Stimulated activated CD8-positive, alpha-beta memory T cell treated with anti-CD3 and anti-CD28 coated beads, Interleukin-12 subunit alpha, Interleukin-12 subunit beta, amount 100 ng/mL, for 24 hours (primary cell): ENCODE data around the gene C1orf50.

Experiments used
- DNase-seq: peaks from one replicate; pipeline ENCODE4 v3.0.0-alpha.2; 2020; ENCODE audit errors: extremely low read depth

The C1orf50 gene

DNA sequence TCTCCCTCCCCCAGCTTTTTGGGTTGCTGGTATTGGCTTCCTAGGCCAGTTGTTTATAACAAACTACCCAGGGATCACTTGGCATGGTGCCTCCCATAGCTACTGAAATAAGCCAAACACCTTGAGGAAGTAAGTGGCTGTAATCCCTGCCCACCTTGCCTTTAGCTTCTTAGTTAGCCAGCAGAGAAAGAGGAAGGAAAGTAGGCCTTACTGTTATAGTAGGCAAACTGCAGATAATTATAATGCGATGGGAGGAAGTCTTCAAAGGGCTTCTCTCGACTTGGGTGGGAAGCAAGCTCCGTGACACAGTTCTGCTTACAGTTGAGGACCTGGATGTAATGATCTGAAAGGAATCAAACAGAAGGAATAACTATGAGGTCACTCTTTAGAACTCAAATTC lies 8.4 kb upstream of the C1orf50 start:
- DNase-seq: no peak

DNA sequence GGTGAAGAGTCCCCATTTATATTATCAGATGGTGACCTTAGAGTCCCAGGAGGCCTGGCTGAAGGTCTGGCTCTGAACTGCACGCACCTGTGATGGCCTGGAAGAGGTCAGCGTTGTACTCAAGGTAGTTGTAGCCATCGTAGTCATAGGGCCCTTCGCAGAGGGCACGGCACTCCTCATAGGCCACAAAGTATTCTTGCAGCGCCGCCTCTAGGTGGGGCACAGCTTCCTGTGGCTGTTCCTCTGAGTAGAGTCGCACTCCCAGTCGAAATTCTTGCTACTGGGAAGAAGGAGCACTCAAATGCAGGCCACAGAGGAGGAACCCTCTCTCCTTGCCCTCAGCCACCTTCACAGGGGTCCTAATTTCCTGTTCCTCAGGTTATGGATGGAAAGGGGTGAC lies 7.9 kb upstream of the C1orf50 start:
- DNase-seq: no peak

DNA sequence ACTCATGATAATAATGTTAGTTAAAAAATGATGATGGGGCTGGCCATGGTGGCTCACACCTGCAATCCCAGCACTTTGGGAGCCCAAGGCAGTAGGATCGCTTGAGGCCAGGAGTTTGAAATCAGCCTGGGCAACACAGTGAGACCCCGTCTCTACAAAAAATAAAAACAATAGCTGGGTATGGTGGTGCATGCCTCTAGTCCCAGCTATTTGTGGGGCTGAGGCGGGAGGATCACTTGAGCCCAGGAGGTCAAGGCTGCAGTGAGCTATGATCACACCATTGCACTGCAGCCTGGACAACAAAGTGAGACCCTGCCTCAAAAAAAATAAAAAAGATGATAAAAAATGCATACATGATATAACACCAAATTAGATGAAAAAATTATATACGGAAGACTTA lies 5.5 kb upstream of the C1orf50 start:
- no peak for DNase-seq

DNA sequence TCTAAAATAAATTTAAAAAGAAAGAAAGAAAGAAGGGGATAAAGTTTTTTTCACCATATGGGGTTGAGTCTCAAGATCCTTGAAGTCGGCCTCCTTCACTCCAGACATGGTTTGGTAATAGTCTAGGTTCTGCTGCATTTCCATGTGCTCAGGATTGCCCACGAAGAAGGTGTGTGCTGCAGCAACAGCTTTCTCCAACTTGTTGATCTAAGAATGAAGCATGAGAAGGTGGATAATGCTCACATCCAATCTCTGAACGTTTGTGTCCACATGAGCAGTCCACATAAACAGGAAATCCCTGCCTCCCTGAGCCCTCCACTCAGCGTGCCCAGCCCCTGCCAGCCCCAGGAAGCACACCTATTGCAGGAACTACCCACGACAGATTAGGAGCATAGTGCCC lies 4.8 kb upstream of the C1orf50 start:
- no peak for DNase-seq

DNA sequence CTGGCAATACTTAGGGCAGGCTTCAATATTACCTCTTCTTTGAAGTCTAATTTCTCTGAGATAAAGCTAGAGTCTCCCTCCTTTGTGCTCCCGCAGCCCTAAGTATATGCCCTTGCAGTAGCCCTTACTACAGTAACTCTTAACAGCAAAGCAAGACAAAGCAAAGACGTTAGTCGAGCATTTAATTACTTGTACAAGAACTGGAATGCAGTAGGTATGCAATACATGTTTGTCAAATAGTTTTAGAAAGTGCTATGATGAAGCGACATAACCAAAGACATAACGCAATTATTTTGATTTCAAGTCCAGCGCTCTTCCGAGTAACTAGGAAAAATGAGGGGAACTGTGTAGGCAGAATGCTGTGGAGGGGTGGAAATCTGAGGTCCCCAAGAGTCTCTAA lies 1.8 kb upstream of the C1orf50 start:
- DNase-seq: no peak

DNA sequence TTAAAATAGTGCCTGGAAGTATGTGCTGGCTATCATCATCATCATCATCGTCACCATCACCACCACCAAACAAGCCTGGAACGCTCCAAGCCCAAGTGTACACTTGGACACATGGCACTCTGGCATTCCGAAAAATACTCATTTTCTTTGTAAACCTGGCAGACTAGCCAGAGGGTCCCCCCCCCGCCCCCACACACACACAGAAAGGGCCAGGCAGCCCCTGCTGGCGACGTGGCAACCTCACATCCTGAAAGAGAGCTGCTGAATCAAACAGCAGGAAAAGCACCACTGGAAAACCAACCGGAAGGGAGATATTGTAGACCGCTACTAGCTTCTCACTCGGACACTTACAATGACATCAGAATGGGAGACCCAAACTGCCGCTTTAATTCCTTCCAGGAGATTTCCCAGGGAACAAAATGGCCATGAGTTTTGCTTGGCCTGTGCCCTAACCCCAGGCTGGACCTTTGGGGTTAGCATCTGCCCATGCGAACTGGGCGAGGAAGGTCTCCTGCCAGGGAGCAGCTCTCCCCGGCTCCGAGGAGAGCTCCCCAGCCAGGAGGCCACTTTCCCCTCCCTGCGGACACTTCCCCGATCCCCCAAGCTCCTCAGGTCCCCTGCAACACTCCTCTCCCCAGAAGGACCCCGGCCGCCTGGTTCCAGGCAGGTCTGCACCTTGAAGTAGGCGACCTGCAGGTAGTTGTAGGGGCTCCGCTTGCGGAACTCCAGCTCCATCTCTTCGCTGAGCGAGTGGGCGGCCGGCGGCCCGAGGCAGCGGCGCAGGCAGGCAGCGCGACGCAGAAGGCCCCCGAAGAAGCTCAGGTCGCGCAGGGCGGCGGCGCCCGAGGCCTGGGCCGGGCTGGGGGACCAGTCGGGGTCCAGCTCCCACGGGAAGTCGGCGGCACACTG lies 963 bp upstream of the C1orf50 start:
- no peak for DNase-seq

DNA sequence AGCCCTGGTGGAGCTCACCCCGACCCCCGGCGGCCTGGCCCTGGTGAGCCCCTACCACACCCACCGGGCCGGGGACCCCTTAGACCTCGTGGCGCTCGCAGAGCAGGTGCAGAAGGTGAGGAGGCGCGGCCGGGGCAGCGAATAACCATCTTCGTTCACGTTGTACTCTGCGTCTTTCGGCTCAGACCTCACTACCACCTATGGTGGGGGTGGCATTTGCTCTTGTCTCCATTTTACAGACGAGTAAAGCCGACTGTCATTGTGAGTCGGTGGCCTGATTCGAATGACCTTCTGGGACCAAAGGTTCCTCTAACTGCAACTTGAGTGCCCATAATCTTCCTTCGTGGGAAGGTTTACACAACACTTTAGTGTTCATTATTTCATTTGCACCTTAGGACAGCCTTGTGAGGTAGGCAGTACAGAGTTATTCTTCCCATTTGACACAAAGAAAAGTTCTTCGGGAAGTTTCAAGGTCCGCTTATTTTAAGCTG lies 506 bp downstream of the C1orf50 start:
- DNase-seq: no peak

DNA sequence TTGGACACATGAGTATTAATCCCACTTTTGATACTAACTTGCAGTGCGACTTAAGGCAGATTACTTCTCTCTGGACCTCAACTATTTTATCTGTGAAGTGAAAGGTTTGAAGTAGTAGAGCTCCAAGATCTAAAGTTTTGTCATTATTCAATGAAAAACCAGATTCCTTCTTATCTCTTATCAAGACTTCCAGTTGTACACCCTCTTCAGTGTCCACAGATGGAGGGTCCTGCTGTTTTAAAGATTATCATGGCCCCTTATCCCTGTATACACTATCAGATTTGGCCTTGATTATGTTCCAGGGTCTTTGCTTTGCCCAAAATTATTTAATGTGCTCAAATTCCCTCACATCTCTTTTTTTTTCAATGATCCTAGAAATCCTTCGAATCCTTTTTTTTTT lies 1.1 kb downstream of the C1orf50 start:
- no peak for DNase-seq

DNA sequence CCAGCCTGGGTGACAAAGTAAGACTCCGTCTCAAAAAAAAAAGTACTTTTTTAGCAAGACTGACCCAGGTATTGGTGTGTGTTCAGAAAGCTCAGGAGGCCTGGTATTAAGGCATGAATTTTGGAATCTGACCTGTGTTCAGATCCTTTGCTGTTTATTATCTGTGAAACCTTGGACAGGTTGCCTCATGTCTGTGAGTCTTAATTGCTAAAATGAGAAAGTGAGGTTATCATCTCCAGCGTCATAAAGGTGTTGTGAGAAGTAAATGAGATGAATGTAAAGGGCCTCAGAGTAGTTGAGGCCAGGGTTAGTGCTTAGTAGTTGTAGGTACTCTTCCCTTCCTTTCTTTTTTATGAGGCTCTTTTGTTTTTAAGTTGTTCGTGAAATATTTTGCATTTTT lies 2.8 kb downstream of the C1orf50 start:
- no peak for DNase-seq

DNA sequence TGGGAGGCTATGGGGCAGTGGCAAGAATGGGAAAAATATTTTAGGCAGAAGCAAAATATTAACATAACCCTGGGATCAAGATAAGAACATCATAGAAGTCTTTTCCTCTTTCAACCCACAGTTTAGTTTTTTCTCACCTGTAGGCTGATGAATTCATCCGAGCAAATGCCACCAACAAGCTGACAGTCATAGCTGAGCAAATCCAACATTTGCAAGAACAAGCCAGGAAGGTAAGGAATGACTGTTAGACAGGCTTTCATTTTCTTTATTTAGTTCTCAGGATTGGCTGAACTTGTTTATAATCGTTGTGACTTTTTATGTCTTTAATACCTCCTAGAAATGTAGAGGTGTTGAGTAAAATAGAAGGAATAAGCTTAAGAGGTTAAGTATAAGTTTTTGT lies 6.4 kb downstream of the C1orf50 start:
- no peak for DNase-seq

DNA sequence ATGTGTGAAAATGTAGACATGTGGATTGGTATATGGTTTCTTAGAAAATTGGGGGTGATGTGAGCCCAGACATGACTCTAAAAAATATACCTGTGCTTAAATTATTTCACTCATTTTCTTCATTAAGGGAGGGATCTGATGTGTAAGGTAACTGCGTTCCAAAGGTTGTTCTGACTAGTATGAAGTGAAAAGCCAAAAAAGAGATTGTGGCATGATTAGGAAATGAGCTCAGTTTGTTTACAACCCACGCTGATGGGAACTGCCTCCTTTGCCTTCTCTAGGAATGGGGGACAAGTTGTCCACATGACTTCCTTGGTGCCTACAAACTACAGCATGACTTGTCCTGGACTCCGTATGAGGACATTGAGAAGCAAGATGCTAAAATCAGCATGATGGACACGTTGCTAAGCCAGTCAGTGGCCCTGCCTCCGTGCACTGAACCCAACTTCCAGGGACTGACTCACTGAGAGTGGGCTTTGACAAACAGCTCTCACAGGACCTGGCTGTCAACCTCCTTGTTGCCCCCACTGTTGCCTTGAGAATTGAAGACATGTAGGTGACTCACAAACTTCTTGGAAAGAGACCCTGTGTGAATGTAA lies 8.0 kb downstream of the C1orf50 start:
- no peak for DNase-seq

DNA sequence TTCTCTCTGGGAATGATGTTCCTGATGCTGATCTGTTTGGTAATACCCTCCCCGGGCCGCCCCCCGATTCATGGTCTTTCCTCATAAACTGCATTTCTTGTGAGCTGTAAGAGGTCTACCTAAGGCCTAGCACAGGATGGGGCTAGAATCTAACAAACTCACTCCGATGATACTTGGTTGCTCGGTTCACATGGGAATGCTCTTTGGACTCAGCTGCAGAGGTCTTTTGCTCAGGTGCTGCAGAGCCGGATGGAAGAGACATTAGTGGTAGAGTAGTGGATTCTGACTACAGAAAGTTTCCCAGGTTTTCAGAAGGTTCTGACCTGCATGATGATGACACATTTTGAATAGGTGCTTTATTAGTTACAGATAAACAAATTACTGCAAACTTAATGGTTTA lies 9.5 kb downstream of the C1orf50 start:
- DNase-seq: no peak

DNA sequence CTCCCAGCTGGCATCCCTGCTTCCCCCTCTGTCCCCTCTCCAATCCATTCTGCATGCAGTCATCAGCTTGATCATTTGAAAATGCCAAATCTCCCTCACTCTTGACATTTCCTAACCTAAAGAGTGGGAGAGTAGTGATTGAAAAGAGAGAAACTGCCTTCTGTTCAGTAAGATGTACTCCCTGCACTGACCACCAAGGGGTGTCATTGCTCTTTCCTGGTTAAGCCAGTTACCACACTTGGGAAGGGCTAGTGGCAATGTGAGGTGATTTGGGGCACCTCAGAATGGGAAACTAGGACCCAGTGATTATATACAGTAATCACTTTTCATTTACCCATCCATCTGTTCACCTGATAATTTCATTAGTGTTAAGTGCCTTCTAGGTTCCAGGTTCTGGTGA lies 10.8 kb downstream of the C1orf50 start:
- DNase-seq: no peak

DNA sequence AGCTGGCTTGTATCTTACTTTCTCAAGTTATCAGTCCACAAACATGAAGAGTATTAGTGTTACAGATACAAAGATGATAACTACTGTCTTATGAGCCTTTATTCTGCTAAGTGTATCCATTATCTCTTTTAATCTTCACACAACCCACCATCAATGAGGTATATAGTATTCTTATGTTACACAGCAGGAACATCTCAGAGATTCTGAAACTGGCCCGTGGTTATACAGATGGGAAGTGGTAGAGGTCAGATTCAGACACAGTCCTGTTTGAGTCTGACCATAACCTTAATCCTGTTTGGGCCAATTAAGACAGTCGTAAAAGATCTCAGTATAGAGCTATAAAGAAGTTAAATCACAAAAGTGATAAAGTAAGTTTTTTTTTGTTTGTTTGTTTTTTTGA lies 12.7 kb downstream of the C1orf50 start:
- DNase-seq: no peak

DNA sequence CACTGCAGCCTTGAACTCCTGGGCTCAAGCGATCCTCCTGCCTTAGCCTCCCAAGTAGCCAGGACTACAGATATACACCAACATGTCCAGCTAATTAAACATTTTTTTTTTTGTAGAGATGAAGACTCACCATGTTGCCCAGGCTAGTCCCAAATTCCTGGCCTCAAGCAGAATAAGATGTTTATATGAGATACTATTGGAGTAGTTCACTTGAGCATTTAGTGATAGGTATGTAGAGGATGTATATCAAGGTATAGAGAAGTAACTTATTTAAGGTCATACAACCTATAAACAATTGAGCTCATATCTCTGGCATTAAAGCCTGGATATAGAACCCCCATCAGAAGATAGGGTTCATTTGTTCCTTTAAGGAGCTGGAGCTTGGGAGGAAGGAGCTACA lies 13.1 kb downstream of the C1orf50 start:
- no peak for DNase-seq

DNA sequence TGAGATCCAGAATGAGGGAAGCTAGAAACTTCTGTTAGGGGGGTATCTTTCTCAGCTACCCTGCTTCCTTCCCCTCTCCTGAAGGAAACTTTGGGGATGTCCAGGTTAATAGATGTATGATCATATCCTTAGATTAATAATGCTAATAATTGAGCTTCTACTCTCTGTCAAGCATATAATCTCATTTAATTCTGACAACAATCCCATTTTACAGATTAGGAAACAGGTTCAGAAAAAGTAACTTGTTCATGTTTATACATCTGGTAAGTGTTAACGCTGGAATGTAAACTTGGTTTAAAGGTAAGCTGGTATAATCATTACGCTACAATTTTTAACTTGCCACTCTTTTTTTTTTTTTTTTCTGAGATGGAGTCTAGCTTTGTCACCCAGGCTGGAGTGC lies 16.0 kb downstream of the C1orf50 start:
- no peak for DNase-seq

DNA sequence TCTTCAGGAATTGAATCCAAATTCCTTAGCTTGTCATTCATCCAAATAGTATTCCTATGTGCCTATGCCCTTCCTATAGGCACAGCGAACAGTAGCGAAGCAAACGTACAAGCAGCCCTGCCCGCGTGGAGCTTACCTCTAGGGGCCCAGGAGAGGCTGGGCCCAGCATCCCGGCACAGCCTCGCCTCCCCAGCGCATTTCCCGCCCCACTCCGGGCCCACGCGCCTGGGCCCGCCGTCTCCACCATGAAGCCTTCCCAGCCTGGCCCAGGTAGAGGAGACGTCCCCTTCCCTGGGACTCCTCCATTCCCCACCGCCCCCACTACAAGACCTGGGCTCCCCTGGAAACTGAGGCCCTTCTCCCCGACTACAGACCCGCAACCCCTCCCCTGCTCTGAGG lies 17.5 kb downstream of the C1orf50 start:
- no peak for DNase-seq

DNA sequence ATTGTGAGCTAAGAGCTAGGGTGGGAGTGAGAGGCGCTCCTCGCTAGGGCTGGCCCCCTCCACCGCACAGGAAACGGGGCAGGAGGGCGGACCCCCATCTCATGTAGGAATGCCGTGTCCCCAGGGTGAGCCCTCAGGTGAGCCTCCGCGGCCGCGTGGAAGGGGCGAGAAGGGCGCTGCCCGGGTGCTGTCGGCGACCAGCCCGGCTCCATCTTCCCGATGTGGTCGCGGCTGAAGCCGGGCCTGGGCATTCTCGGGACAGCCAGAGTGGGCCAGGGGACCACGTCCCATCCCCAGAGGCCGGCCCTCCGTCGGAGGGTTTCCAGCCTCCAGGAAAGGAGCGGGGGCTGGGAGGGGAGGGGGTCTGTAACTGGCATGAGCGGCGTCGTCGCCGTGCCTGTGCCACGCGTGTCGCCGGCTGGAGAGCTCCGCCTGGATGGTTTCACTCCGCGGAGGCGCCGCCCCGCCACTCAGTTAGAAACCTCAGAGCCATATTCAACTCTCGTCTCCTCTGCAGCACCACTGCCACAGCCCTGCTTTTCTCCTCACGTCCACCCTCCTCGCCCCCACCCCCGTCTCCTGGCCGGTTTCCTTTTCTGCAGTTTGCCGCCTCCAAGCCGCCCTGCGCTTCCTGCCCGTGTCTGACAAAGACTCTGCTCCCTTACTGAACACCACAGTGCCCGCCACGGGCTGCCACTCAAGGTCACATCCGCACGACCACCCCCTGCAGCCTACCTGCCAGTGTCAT lies 18.1 kb downstream of the C1orf50 start, which contains the start of gene TMEM269:
Gene TMEM269, plus strand, starts transcription at position 46 of the 748 bp plus-strand sequence. CDS start 4,903 bp downstream, outside the sequence.
- DNase-seq: no peak

DNA sequence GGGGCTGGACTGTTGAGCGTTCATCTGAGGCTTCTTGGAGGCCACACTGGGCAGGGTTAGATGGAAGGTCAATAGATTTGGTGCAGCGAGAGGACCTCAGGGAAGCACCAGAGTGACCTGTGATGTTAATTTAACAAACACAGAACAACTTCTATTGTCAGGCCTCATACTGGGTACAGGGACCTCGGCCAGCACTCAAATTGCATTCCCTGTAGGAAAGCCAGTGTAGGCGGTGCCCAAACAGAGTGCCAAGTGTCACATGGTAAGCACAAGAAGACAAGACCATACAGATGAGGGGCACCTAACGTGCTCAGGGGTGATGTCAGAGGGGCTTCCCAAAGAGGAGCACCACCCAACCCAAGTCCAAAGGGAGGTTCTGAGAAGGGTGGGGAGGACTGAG lies 19.0 kb downstream of the C1orf50 start:
- no peak for DNase-seq

DNA sequence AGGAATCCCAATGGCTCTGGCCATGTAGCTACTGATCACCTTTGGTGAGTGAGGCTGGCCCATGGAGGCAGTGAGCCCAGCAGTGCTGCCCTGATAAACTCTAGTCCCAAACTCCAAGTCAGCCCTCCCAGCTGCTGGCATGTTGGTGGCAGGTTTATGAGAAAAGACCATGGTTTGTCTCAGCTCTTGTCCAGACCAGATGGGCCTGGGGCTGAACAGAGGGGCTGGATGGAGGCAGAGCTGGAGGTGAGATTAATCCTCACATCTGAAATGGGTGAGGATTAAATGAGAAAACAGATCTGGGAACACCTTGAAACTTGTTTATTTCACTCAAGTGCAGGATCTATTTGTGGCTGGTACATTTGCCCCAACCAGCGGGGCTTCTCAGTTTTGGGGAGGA lies 21.0 kb downstream of the C1orf50 start:
- DNase-seq: no peak

DNA sequence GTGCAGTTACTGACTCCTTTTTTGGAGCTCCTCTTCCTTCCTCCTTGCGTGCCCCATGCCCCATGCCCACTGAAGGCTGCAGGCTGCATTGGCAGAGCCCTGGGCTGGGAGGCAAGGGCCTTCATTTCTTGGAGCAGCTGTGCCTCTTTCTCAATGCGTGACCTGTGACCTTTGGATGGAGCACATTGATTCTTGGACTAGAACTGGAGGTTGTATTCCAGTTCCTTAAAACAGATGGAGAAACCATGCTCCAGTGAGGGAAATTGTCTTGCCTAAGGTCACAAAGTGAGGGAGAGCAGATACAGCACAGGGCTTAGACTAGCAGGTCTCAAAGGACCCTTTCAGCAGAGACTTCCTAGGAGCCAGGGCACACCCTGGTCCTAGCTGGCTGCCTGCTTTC lies 26.8 kb downstream of the C1orf50 start:
- no peak for DNase-seq

DNA sequence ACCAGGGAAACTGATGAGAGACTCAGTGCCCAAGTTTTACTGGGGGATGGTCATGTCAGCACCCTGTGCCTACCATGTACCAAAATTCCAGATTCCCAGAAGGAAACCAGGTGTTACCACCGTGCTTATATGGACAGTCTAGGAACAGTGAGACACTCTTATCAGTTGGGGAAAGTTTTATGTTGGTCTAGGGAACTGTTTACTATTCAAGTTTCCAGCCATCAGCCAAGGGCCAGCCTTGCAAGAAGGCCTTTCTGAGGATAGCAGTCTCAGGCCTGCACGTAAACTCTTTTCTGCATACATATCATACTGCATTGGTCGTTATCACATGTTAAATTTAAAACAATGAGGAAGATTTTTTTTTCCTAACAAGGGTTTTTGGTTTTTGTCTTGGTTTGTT lies 30.4 kb downstream of the C1orf50 start:
- no peak for DNase-seq

DNA sequence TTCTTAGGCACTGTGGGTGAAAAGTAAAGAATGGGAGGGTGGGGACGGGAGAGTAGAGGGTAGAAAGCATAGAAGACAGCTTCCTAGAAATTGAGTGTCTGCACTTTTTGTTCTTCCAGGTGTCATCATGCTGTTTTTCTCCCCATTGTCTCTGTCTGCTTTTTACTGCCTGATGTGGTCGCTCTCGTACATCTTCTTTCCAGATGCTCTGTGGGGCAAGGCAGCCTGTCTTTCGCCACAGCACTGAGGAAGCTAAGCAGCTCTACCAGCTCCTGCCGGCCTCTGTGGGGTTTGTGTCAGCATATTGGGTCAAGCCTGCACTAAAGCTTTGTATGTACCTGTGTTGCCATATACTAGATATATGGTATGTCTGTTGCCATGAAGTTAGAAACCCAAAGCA lies 30.9 kb downstream of the C1orf50 start:
- no peak for DNase-seq
